ENCODE results near the gene USP37.

Gene USP37

GRCh38 chr2:218518876-218519275, 49.3 kb downstream of the USP37 start:
- H3K79me2 ChIP-seq (ENCODE audit: insufficient read depth, low read length) = peaks cover 10% of the 10 kb centered on the region; the same call in 1 of the 2 replicates
- no peaks in the 10 kb centered on the region for H3K27me3 ChIP-seq (ENCODE audit: low read length)
- no peaks in the 10 kb centered on the region for H4K20me1 ChIP-seq (ENCODE audit: low read depth, low read length)
- TF ChIP-seq EZH2phosphoT487 (conservative IDR thresholded peaks at IDR 0.05; ENCODE audit: low read length) = no peak
- no peak for TF ChIP-seq CTCF (IDR thresholded peaks at IDR 0.05; ENCODE audit: insufficient read depth, low read length, poor library complexity, severe bottlenecking)
- peaks cover 4% of the 10 kb centered on the region; the same call in 1 of the 2 replicates for H3K36me3 ChIP-seq (ENCODE audit: low read length)
- H3K9me2 ChIP-seq (replicated peaks; ENCODE audit: insufficient read depth, low read length) = no peaks in the 10 kb centered on the region
- H3K27ac ChIP-seq (ENCODE audit: low read depth, low read length) = no peak overlapping the region
- no peak overlapping the region for H3K4me3 ChIP-seq (ENCODE audit: insufficient read depth, low read length, poor library complexity, severe bottlenecking)
- peaks cover 5% of the 10 kb centered on the region; the same call in 1 of the 2 replicates for H3F3A ChIP-seq (ENCODE audit: insufficient read depth)
- no peak overlapping the region for H2AFZ ChIP-seq (ENCODE audit: low read depth, low read length, severe bottlenecking)
- H3K9me3 ChIP-seq (ENCODE audit: insufficient read depth, low read length) = no peaks in the 10 kb centered on the region
- no peak overlapping the region for H3K4me2 ChIP-seq (ENCODE audit: low read depth, low read length, poor library complexity, severe bottlenecking)
- no peak overlapping the region for H3K9ac ChIP-seq (ENCODE audit: low read length)

GRCh38 chr2:218517434-218518206, 50.5 kb downstream of the USP37 start:
- Histone ChIP-seq H3K4me3 (ENCODE audit: insufficient read depth, low read length, poor library complexity, severe bottlenecking) (no peak overlapping the region), H3K9me3 (ENCODE audit: insufficient read depth, low read length) (no peaks in the 10 kb centered on the region), H3F3A (ENCODE audit: insufficient read depth) (peaks cover 5% of the 10 kb centered on the region; the same call in 1 of the 2 replicates), H3K9ac (ENCODE audit: low read length) (no peak overlapping the region), H3K36me3 (ENCODE audit: low read length) (peaks cover 4% of the 10 kb centered on the region; the same call in 1 of the 2 replicates), H3K4me2 (ENCODE audit: low read depth, low read length, poor library complexity, severe bottlenecking) (no peak overlapping the region), H2AFZ (ENCODE audit: low read depth, low read length, severe bottlenecking) (no peak overlapping the region), H4K20me1 (ENCODE audit: low read depth, low read length) (no peaks in the 10 kb centered on the region), H3K79me2 (ENCODE audit: insufficient read depth, low read length) (peaks cover 20% of the 10 kb centered on the region), H3K27ac (ENCODE audit: low read depth, low read length) (no peak overlapping the region), H3K9me2 (replicated peaks; ENCODE audit: insufficient read depth, low read length) (no peaks in the 10 kb centered on the region), H3K27me3 (ENCODE audit: low read length) (no peaks in the 10 kb centered on the region)
- TF ChIP-seq EZH2phosphoT487 (conservative IDR thresholded peaks at IDR 0.05; ENCODE audit: low read length) (no peak), CTCF (IDR thresholded peaks at IDR 0.05; ENCODE audit: insufficient read depth, low read length, poor library complexity, severe bottlenecking) (no peak)

- TF ChIP-seq EZH2phosphoT487 (conservative IDR thresholded peaks at IDR 0.05; ENCODE audit: low read length) (no peak), CTCF (IDR thresholded peaks at IDR 0.05; ENCODE audit: insufficient read depth, low read length, poor library complexity, severe bottlenecking) (no peak)
- H3K9ac ChIP-seq (ENCODE audit: low read length) = no peak overlapping the region
- no peaks in the 10 kb centered on the region for H3K27me3 ChIP-seq (ENCODE audit: low read length)
- H3K79me2 ChIP-seq (ENCODE audit: insufficient read depth, low read length) = peaks cover 26% of the 10 kb centered on the region
- H3K9me3 ChIP-seq (ENCODE audit: insufficient read depth, low read length) = no peaks in the 10 kb centered on the region
- peaks cover 7% of the 10 kb centered on the region; the same call in 1 of the 2 replicates for H3K36me3 ChIP-seq (ENCODE audit: low read length)
- no peaks in the 10 kb centered on the region for H4K20me1 ChIP-seq (ENCODE audit: low read depth, low read length)
- peaks cover 5% of the 10 kb centered on the region; the same call in 1 of the 2 replicates for H3F3A ChIP-seq (ENCODE audit: insufficient read depth)
- H3K9me2 ChIP-seq (replicated peaks; ENCODE audit: insufficient read depth, low read length) = no peaks in the 10 kb centered on the region
- H3K27ac ChIP-seq (ENCODE audit: low read depth, low read length) = no peak overlapping the region
- H3K4me3 ChIP-seq (ENCODE audit: insufficient read depth, low read length, poor library complexity, severe bottlenecking) = no peak overlapping the region
- H3K4me2 ChIP-seq (ENCODE audit: low read depth, low read length, poor library complexity, severe bottlenecking) = no peak overlapping the region
- no peak overlapping the region for H2AFZ ChIP-seq (ENCODE audit: low read depth, low read length, severe bottlenecking)
These were observed 51.5 kb downstream of the USP37 start for GRCh38 chr2:218516614-218517013.
